GM18507 (cell line): Measurements from ENCODE around the gene OR2A12.
A peak's percentile ranks its signal among the peaks of the same experiment; 100 is the strongest.
"Not testable (repeated sequence)": the region's sequence is repeated elsewhere in the genome, so short reads cannot be mapped to it uniquely, and the experiment has no call there.

ENCODE experiments used
- DNase-seq: peaks from one replicate; pipeline ENCODE4 v3.0.0; 2011; ENCODE audit warnings: low read depth; ENCODE audit not compliant: insufficient read length; ENCODE audit errors: extremely low spot score
- FAIRE-seq: peaks from 2 replicates; lab custom pipeline; 2011; peaks lifted over from hg19 to GRCh38; lab: Jason Lieb, UNC

OR2A12 gene

DNA sequence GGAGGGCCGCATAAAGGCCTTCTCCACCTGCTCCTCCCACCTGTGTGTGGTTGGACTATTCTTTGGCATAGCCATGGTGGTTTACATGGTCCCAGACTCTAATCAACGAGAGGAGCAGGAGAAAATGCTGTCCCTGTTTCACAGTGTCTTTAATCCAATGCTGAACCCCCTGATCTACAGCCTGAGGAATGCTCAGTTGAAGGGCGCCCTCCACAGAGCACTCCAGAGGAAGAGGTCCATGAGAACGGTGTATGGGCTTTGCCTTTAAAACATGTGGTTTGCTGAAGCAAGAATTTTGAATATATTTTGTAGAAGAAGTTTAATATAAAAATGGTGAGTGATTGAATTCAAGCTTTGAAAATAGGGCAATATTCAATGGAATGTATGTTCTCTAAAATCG is 24.2 kb downstream of the OR2A12 start:
- no peak for DNase-seq
- FAIRE-seq = no peak

GRCh38 chr7:144113651-144114050 is 27.6 kb downstream of the OR2A12 start:
- FAIRE-seq (no peak), DNase-seq (no peak)

- DNase-seq (no peak), FAIRE-seq (no peak)
These were observed 32.3 kb downstream of the OR2A12 start for GRCh38 chr7:144118341-144118740.

- DNase-seq (no peak), FAIRE-seq (no peak)
These were observed 36.8 kb downstream of the OR2A12 start, which contains the start of gene OR2A14 for GRCh38 chr7:144122876-144123275. OR2A14 (plus strand) TSS chr7:144123176; CDS start chr7:144129113, 5,937 bp downstream.

DNA sequence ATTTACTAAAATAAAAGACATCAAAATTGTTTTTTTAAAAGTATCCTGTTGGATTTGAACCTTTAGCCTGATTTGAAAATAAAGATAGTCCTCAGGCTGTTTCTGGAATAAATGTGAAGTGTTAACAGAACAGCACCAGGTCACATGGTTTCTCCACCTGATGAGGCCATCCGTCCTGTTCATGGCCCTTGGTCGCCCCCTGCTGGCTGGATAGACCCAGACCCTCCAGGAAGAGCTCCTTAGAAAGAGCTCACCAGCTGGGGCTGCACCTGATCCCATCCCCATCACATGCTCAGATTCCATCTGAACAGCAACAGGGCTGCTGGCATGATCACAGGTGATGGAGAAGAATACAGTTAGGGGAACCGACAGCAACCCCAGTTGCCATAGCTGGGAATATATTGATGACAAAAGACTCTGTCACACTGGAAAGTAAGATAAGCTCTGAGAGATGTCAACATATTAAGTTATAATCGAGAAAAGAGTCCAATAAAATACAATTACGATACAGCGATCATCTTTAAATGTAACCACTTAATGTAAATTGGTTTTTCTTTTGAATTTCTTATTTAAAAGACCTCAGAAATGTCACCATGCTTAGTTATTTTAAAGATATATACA is 41.7 kb downstream of the OR2A12 start:
- FAIRE-seq (peak; percentile 85), DNase-seq (peak; percentile 57)

- not testable (repeated sequence) for FAIRE-seq, DNase-seq
These were observed 43.5 kb downstream of the OR2A12 start for GRCh38 chr7:144129601-144130000.

DNA sequence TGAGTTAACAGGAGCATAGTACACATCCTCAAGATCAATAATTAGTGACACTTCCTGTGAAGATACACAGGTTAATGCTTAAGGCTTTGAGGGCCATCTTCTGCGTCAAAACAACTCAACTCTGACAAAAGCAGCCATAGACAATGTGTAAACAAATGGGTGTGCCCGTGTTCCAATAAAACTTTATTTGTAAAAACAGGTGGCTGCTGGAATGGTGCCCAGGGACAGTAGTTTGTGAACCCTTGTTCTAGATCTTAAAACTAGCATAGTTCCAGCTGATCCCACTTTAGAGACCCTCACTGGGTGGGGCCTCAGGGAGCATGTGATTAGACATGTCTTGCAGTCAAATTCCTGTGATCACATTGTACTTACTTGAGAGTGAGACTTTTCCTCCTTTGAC is 44.7 kb downstream of the OR2A12 start:
- DNase-seq (no peak), FAIRE-seq (no peak)

GRCh38 chr7:144132262-144132661 is 46.2 kb downstream of the OR2A12 start:
- FAIRE-seq (no peak), DNase-seq (no peak)

DNA sequence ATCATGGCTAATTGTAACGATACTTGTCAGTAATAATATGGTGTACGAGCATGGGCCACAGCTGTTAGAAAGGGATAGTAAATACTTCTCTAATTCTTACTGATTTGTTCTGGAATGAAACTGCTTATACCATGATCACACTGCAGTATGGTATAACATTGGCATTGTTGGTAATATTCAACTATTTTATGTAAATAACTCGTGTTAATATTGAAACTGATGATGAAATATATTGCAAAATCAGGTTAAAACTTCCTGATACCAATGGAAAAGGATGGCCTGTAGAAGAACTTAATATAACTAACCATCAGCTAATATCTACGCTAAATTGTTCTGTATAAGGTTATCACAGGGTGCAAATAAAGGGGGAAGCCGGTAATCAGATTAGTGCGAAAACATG is 47.2 kb downstream of the OR2A12 start:
- FAIRE-seq (no peak), DNase-seq (no peak)

DNA sequence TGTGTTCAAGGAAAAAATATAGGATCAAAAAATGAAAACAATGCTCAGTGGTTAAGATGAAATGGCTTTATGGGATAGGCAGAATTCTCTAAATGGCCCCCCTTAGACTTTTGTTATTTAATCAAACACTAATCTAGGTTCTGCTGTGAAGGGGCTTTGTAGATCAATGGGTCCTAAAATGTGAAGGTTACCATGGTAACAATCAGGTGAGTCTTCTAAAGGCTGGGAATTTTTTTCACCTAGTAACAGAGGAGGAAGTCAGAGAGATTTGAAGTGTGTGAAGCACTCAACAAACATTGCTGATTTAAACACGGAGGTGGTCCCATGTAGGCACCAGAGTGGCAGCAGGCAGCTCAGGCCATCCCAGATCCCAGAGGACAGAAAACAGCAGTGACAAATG is 48.0 kb downstream of the OR2A12 start:
- FAIRE-seq = no peak
- DNase-seq = no peak

DNA sequence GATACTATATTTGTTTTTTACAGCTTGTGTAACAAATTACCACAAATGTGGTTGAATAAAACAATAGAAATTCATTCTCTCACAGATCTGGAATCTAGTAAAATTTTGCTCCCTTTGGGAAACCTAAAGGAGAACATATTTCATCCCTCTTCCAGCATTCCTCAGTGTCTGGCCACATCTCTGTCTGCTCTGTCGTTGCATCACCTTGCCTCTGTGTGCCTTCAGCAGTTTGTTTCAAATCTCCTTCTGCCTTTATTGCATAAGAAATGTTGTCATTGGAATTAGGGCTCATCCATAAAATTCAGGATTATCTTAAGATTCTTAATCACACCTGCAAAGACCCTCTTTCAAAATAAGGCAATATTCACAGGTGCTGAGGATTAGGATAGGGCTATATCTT is 51.4 kb downstream of the OR2A12 start:
- FAIRE-seq (no peak), DNase-seq (no peak)

DNA sequence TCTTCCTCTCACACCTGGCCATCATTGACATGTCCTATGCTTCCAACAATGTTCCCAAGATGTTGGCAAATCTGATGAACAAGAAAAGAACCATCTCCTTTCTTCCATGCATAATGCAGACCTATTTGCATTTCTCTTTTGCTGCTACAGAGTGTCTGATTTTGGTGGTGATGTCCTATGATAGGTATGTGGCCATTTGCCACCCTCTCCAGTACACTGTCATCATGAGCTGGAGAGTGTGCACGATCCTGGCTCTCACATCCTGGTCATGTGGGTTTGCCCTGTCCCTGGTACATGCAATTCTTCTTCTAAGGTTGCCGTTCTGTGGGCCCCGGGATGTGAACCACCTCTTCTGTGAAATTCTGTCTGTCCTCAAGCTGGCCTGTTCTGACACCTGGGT is 56.1 kb downstream of the OR2A12 start:
- FAIRE-seq = no peak
- DNase-seq = no peak

GRCh38 chr7:144144426-144144825 is 58.3 kb downstream of the OR2A12 start:
- DNase-seq (no peak), FAIRE-seq (no peak)

DNA sequence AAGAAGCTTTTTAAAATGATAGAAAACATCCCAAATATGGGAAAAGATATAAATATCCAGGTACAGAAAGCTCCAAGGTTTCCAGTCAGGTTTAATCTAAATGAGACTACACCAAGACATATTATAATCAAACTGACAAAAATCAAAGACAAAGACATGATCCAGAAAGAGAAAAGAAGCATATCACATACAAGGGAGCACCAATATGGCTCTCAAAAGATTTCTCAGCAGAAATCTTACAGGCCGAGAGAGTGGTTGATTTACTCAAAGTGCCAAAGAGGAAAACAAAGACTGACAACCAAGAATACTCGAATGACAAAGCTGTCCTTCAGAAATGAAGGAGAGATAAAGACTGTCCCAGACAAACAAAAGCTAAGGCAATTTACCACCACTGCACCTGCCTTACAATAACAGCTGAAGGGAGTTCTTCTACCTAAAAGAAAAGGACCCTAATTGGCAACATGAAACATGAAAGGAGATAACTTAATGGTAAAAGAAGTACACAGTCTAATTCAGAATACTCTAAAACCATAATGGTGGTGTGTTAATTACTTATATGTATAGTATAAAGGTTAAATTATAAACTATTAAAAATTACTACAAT is 62.2 kb downstream of the OR2A12 start:
- DNase-seq (no peak), FAIRE-seq (no peak)
